Measurements from ENCODE around the gene DOLPP1.

DNA sequence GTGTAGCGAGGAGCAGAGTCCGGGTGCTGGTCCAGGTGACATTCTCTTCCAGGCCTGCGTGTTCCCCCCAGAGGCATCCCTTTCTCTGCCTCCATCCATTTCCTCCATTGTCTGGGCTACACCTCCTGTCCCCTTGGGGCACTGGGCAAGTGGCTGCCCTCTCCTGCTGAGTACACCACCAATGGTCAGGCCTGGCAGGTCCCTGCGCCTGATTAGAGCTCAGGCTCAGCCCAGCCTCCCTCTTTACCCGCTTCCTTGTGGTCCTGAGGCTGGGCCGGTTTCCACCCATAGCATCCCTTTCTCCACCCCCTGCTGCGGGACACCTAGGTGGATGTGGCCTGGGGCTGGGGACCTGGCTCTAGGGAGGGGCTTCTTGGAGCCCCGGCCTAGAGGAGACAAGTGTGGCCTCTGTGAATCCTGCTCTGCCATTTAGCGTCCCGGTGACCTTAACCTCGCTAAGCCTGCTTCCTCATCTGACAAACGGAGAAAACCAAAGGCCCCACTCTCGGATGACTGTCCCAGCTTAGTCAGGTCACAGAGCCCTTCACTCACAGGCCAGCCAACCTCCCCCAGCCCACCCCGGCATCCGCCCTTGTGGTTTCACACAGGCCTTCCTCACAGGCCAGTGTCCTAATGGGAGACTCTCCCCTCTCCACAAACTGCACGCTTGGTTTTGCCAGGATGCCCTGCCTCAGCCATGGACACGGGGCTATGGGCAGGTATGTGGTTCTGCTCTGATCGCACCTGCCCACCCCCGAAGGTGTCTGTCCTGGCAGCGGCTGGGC lies 12.9 kb downstream of the DOLPP1 start:
- TF ChIP-seq, protein P1, sequence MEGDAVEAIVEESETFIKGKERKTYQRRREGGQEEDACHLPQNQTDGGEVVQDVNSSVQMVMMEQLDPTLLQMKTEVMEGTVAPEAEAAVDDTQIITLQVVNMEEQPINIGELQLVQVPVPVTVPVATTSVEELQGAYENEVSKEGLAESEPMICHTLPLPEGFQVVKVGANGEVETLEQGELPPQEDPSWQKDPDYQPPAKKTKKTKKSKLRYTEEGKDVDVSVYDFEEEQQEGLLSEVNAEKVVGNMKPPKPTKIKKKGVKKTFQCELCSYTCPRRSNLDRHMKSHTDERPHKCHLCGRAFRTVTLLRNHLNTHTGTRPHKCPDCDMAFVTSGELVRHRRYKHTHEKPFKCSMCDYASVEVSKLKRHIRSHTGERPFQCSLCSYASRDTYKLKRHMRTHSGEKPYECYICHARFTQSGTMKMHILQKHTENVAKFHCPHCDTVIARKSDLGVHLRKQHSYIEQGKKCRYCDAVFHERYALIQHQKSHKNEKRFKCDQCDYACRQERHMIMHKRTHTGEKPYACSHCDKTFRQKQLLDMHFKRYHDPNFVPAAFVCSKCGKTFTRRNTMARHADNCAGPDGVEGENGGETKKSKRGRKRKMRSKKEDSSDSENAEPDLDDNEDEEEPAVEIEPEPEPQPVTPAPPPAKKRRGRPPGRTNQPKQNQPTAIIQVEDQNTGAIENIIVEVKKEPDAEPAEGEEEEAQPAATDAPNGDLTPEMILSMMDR (conservative IDR thresholded peaks at IDR 0.05; ENCODE audit: low read depth, low read length) = no peak
- no peak for TF ChIP-seq EZH2 (IDR thresholded peaks at IDR 0.05; ENCODE audit: borderline replicate concordance, low read depth, low read length, poor library complexity, severe bottlenecking)
